ENCODE measurements around the gene HOXA6.

GRCh38 chr7:27151931-27152815 is 4.6 kb upstream of the HOXA6 start, which contains the start of gene HOXA3:
- no peak for TF ChIP-seq CTCF (IDR thresholded peaks at IDR 0.05; ENCODE audit: borderline replicate concordance, extremely low read depth, low read length, poor library complexity, severe bottlenecking)
- no peak for TF ChIP-seq EZH2 (IDR thresholded peaks at IDR 0.05; ENCODE audit: borderline replicate concordance, low read depth, low read length, severe bottlenecking)

Measured in DND-41 (cell line).